ENCODE measurements around the gene FHOD3.

DNA sequence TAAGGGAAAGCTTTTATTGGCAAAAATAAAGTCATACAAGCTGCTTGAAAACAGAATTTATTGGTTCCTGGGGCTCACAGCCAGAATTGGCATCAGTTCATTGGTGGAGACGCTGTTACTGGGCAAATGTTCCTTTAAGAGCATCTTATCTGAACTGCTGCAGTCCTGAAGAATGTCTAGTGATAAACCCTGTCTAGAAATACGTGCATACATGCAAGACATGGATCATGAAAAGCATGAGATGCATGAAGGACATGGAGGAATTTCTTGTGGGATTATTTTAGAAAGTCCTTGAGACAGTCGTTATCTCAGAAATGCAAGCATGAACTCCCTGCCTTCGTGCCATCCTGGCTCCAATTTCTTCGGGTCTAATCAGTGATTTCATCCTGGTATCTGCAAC lies 32.5 kb upstream of the FHOD3 start:
- TF ChIP-seq, protein P1, sequence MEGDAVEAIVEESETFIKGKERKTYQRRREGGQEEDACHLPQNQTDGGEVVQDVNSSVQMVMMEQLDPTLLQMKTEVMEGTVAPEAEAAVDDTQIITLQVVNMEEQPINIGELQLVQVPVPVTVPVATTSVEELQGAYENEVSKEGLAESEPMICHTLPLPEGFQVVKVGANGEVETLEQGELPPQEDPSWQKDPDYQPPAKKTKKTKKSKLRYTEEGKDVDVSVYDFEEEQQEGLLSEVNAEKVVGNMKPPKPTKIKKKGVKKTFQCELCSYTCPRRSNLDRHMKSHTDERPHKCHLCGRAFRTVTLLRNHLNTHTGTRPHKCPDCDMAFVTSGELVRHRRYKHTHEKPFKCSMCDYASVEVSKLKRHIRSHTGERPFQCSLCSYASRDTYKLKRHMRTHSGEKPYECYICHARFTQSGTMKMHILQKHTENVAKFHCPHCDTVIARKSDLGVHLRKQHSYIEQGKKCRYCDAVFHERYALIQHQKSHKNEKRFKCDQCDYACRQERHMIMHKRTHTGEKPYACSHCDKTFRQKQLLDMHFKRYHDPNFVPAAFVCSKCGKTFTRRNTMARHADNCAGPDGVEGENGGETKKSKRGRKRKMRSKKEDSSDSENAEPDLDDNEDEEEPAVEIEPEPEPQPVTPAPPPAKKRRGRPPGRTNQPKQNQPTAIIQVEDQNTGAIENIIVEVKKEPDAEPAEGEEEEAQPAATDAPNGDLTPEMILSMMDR (IDR thresholded peaks at IDR 0.05) = no peak
- TF ChIP-seq POLR2A (IDR thresholded peaks at IDR 0.05) = no peak
